ENCODE results near the gene OSBPL6.

OSBPL6 gene

GRCh38 chr2:178270338-178270737, 76.0 kb downstream of the OSBPL6 start:
- no peaks in the 10 kb centered on the region for H3K27me3 Mint-ChIP-seq (ENCODE audit: low read depth, poor library complexity)
- peaks cover 7% of the 10 kb centered on the region for H3K4me1 Mint-ChIP-seq
- DNase-seq = no peak
- no peak overlapping the region for H3K4me3 Mint-ChIP-seq
- no peak overlapping the region for H3K27ac Mint-ChIP-seq
- TF ChIP-seq CTCF (IDR thresholded peaks at IDR 0.05) = no peak
- H3K36me3 Mint-ChIP-seq (ENCODE audit: low read depth) = no peaks in the 10 kb centered on the region
- H3K9me3 Mint-ChIP-seq = no peaks in the 10 kb centered on the region

GRCh38 chr2:178271094-178271493, 76.8 kb downstream of the OSBPL6 start:
- no peak for DNase-seq
- H3K27ac Mint-ChIP-seq = no peak overlapping the region
- no peaks in the 10 kb centered on the region for H3K9me3 Mint-ChIP-seq
- no peak for TF ChIP-seq CTCF (IDR thresholded peaks at IDR 0.05)
- no peaks in the 10 kb centered on the region for H3K27me3 Mint-ChIP-seq (ENCODE audit: low read depth, poor library complexity)
- no peaks in the 10 kb centered on the region for H3K36me3 Mint-ChIP-seq (ENCODE audit: low read depth)
- H3K4me1 Mint-ChIP-seq = peaks cover 6% of the 10 kb centered on the region
- no peak overlapping the region for H3K4me3 Mint-ChIP-seq

- DNase-seq = no peak
- Mint-ChIP-seq H3K4me3 (no peak overlapping the region), H3K9me3 (no peaks in the 10 kb centered on the region), H3K27ac (no peak overlapping the region), H3K36me3 (ENCODE audit: low read depth) (no peaks in the 10 kb centered on the region), H3K4me1 (peaks cover 9% of the 10 kb centered on the region), H3K27me3 (ENCODE audit: low read depth, poor library complexity) (no peaks in the 10 kb centered on the region)
- no peak for TF ChIP-seq CTCF (IDR thresholded peaks at IDR 0.05)
Observed at GRCh38 chr2:178271629-178272333, 77.5 kb downstream of the OSBPL6 start.

DNA sequence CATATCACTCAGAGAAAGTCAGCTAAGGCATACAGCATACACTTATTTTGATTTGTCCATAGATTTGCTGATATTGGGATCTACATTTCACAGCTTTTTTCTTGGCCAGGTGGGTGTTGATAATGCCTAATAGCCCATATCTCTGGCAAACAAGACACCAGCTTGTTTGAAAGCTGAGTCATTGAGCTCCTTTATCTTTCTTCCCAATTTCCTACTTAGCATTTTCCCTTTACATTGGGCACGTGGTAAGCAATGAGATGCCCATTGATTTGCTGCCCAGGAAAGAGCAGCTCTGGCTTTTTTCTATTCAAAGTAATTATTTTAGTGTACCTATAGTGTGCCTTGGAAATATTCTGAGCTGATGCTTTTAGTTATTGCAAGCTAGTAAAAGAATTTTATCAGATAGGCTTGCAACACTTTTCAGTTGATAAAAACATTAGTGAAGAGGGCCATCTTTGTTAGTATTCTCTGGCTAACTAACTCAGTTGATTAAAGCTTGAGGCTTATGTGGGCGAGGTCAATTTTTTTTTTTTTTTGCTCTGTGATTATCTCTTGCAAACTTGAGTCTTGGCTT, 79.6 kb downstream of the OSBPL6 start:
- Mint-ChIP-seq H3K27me3 (ENCODE audit: low read depth, poor library complexity) (no peaks in the 10 kb centered on the region), H3K4me1 (peaks cover 30% of the 10 kb centered on the region), H3K36me3 (ENCODE audit: low read depth) (no peaks in the 10 kb centered on the region), H3K4me3 (no peak overlapping the region), H3K9me3 (no peaks in the 10 kb centered on the region), H3K27ac (no peak overlapping the region)
- TF ChIP-seq CTCF (IDR thresholded peaks at IDR 0.05) = no peak
- DNase-seq = no peak

DNA sequence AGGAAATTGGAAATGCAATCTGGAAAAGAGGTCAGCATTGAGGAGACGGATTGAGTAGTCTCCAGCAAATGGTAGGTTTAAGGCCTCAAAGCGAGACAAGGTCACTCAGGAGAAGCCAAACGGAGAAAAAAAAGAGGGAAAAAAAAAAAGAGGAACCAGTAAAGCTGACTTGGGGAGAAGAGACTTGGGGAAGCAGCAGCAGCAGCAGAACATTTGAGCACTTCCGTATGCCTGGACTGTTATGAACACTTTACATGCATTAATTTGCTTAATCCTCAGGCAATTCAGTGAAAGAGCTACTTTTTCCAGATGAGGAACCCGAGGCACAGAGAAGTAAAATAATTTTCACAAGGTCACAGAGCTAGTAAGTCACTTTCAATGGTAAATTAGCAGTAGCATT, 81.3 kb downstream of the OSBPL6 start:
- Mint-ChIP-seq H3K4me1 (peaks cover 34% of the 10 kb centered on the region), H3K36me3 (ENCODE audit: low read depth) (no peaks in the 10 kb centered on the region), H3K27me3 (ENCODE audit: low read depth, poor library complexity) (no peaks in the 10 kb centered on the region), H3K4me3 (no peak overlapping the region), H3K9me3 (no peaks in the 10 kb centered on the region), H3K27ac (peak overlapping the region; percentile 66)
- DNase-seq = no peak
- TF ChIP-seq CTCF (IDR thresholded peaks at IDR 0.05) = no peak

GRCh38 chr2:178277741-178278197, 83.5 kb downstream of the OSBPL6 start:
- H3K36me3 Mint-ChIP-seq (ENCODE audit: low read depth) = no peaks in the 10 kb centered on the region
- peak; percentile 27 for DNase-seq
- H3K27ac Mint-ChIP-seq = peak overlapping the region; percentile 94
- H3K4me1 Mint-ChIP-seq = peaks cover 36% of the 10 kb centered on the region
- H3K4me3 Mint-ChIP-seq = peak overlapping the region; percentile 72
- TF ChIP-seq CTCF (IDR thresholded peaks at IDR 0.05) = no peak
- H3K9me3 Mint-ChIP-seq = no peaks in the 10 kb centered on the region
- no peaks in the 10 kb centered on the region for H3K27me3 Mint-ChIP-seq (ENCODE audit: low read depth, poor library complexity)
